Peyer's patch (tissue), 4 donors: ENCODE measurements around the gene TULP4. TPM values are rescaled to one million over a fixed set of nuclear protein-coding genes. Genes with fewer than 3 reads are reported as not detected.

Source experiments
- DNase-seq, 3 donors: peaks; one replicate each; pipeline ENCODE4 v3.0.0-alpha.2; 2017 to 2019
- H3K27ac ChIP-seq, 4 donors: fragments of 200-600 bp; sonication (generic); one replicate each; pipeline ENCODE4 v1.5.1; 2016 to 2019
- H3K27me3 ChIP-seq, 2 donors: fragments of 200-600 bp; sonication (generic); one replicate each; pipeline ENCODE4 v1.5.1; 2019
- H3K36me3 ChIP-seq, 3 donors: fragments of 200-600 bp; sonication (generic); one replicate each; pipeline ENCODE4 v1.5.1; 2016 to 2019
- H3K4me1 ChIP-seq, 4 donors: fragments of 200-600 bp; sonication (generic); one replicate each; pipeline ENCODE4 v1.5.1; 2016 to 2019
- H3K4me3 ChIP-seq, 4 donors: fragments of 200-600 bp; sonication (generic); 1 replicate in 3 of 4; 2 replicates in 1 of 4; pipeline ENCODE4 v1.5.1; 2016 to 2019; ENCODE audit warnings: mild to moderate bottlenecking in 1 of 4
- H3K9me3 ChIP-seq, 4 donors: fragments of 200-600 bp; sonication (generic); one replicate each; pipeline ENCODE4 v1.5.1; 2016 to 2019; ENCODE audit warnings: mild to moderate bottlenecking in 1 of 4
- CTCF ChIP-seq, 6 experiments: fragments of 450-650 bp in 4 of 6; fragments of 200-600 bp in 2 of 6; sonication (generic) in 1 of 6; IDR thresholded peaks; one replicate each; pipeline ENCODE4 v1.5.1; 2017 to 2019; ENCODE audit warnings: antibody characterized with exemption in 6 of 6, mild to moderate bottlenecking in 3 of 6, moderate library complexity in 1 of 6
- POLR2A ChIP-seq, 2 donors: fragments of 450-650 bp; IDR thresholded peaks; one replicate each; pipeline ENCODE4 v1.5.1; 2017; ENCODE audit warnings: antibody characterized with exemption in 2 of 2, mild to moderate bottlenecking in 2 of 2, moderate library complexity in 2 of 2
- total RNA-seq, 4 donors: library from RNA; depleted of rRNA; stranded (reverse); fragments of >200 nt; gene quantifications; one replicate each; pipeline ENCODE4 v1.1.0, GENCODE V29; 2016

The TULP4 gene
- total RNA-seq, 4 donors from 2014 or later = 197 to 268 (median 206) TPM

- no peak for DNase-seq
- Histone ChIP-seq H3K27ac (no peak overlapping the region), H3K4me3 (no peak overlapping the region), H3K4me1 (no peaks in the 10 kb centered on the region), H3K27me3 (no peaks in the 10 kb centered on the region), H3K36me3 (no peaks in the 10 kb centered on the region), H3K9me3 (no peaks in the 10 kb centered on the region)
- TF ChIP-seq CTCF (IDR thresholded peaks at IDR 0.05) (no peak), POLR2A (IDR thresholded peaks at IDR 0.05) (no peak)
Observed at GRCh38 chr6:158367816-158368215, 55.6 kb downstream of the TULP4 start.

GRCh38 chr6:158369241-158369640, 57.0 kb downstream of the TULP4 start:
- Histone ChIP-seq H3K4me1 (peaks cover 0 to 3% (median 0%) of the 10 kb centered on the region in 4 donors), H3K27ac (no peak overlapping the region), H3K27me3 (no peaks in the 10 kb centered on the region), H3K9me3 (no peaks in the 10 kb centered on the region), H3K4me3 (no peak overlapping the region), H3K36me3 (peaks cover 0 to 3% (median 0%) of the 10 kb centered on the region in 3 donors)
- TF ChIP-seq CTCF (IDR thresholded peaks at IDR 0.05) = no peak
- TF ChIP-seq POLR2A (IDR thresholded peaks at IDR 0.05) = no peak
- no peak for DNase-seq

GRCh38 chr6:158370805-158371204, 58.5 kb downstream of the TULP4 start:
- Histone ChIP-seq H3K36me3 (peaks cover 0 to 3% (median 0%) of the 10 kb centered on the region in 3 donors), H3K4me3 (no peak overlapping the region), H3K4me1 (peaks cover 0 to 3% (median 0%) of the 10 kb centered on the region in 4 donors), H3K27me3 (no peaks in the 10 kb centered on the region), H3K9me3 (no peaks in the 10 kb centered on the region), H3K27ac (no peak overlapping the region)
- DNase-seq = no peak
- no peak for TF ChIP-seq CTCF (IDR thresholded peaks at IDR 0.05)
- no peak for TF ChIP-seq POLR2A (IDR thresholded peaks at IDR 0.05)

- Histone ChIP-seq H3K36me3 (peaks cover 0 to 3% (median 0%) of the 10 kb centered on the region in 3 donors), H3K27ac (no peak overlapping the region), H3K27me3 (no peaks in the 10 kb centered on the region), H3K4me3 (no peak overlapping the region), H3K4me1 (peaks cover 0 to 3% (median 0%) of the 10 kb centered on the region in 4 donors), H3K9me3 (no peaks in the 10 kb centered on the region)
- DNase-seq = no peak
- TF ChIP-seq CTCF (IDR thresholded peaks at IDR 0.05) = no peak
- TF ChIP-seq POLR2A (IDR thresholded peaks at IDR 0.05) = no peak
Observed at GRCh38 chr6:158371261-158371660, 59.0 kb downstream of the TULP4 start.

- no peak for TF ChIP-seq CTCF (IDR thresholded peaks at IDR 0.05)
- no peak for TF ChIP-seq POLR2A (IDR thresholded peaks at IDR 0.05)
- Histone ChIP-seq H3K9me3 (no peaks in the 10 kb centered on the region), H3K4me3 (no peak overlapping the region), H3K27me3 (no peaks in the 10 kb centered on the region), H3K27ac (peak overlapping the region in 1 of 4 donors; percentile 30), H3K4me1 (peaks cover 0 to 3% (median 0%) of the 10 kb centered on the region in 4 donors), H3K36me3 (peaks cover 0 to 3% (median 0%) of the 10 kb centered on the region in 3 donors)
- no peak for DNase-seq
Observed at GRCh38 chr6:158372574-158372973, 60.3 kb downstream of the TULP4 start.

- peaks cover 0 to 3% (median 0%) of the 10 kb centered on the region in 4 donors for H3K4me1 ChIP-seq
- H3K36me3 ChIP-seq = peaks cover 0 to 3% (median 0%) of the 10 kb centered on the region in 3 donors
- peak overlapping the region in 1 of 4 donors; percentile 30 for H3K27ac ChIP-seq
- H3K9me3 ChIP-seq = no peaks in the 10 kb centered on the region
- DNase-seq = no peak
- no peak for TF ChIP-seq CTCF (IDR thresholded peaks at IDR 0.05)
- no peaks in the 10 kb centered on the region for H3K27me3 ChIP-seq
- H3K4me3 ChIP-seq = no peak overlapping the region
Observed at GRCh38 chr6:158373214-158373613, 60.9 kb downstream of the TULP4 start.
